Islet of Langerhans (tissue), 1 donor: ENCODE results near the gene CALML6.
"Not testable (repeated sequence)": the region's sequence is repeated elsewhere in the genome, so short reads cannot be mapped to it uniquely, and the experiment has no call there.

Experiments used
- FAIRE-seq: peaks from one replicate; lab custom pipeline; 2011; peaks lifted over from hg19 to GRCh38; lab: Jason Lieb, UNC

CALML6 gene

DNA sequence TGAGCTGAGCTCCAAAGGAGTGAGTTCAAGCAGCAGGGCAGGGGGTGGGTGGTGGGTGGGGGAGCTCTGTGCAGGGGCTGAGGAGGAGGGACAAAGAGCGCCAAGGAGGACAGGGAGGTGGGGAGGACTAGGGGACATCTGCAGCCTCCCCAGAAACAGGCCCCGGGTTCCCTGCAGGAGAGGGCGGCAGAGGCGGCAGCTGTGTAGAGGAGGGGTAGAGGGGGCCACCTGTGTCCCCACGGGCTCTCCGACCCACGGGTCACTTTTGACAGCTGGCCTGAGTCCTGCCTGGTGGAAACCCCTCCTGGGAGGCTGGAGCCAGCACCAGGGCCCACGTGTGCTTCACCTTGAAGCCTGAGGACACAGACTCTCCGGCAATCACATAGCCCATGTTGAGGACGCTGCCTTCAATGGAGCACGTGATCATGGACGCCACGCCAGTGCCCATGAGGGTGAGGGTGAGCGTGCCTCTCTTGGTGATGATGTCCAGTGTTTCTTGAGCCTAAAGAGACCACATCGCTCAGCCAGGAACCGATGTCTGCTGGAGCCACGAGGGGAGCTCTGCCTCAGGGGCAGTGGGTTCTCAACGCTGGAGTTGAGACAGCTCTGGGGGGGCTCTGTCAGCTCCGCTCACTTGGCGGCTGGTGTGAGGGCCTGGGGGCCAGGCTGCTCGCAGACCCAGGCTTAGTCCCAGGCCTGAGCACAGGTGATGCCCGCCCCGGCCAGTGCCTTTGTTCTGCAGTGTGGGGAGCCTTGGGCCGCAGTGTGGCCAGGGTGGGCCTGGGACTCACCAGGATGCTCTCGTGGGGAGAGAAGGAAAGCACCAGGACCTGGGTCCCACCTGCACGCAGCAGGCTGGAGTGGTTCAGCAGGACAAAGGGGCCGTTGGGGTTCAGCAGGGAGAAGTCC, 10.6 kb downstream of the CALML6 start:
- FAIRE-seq: no peak

DNA sequence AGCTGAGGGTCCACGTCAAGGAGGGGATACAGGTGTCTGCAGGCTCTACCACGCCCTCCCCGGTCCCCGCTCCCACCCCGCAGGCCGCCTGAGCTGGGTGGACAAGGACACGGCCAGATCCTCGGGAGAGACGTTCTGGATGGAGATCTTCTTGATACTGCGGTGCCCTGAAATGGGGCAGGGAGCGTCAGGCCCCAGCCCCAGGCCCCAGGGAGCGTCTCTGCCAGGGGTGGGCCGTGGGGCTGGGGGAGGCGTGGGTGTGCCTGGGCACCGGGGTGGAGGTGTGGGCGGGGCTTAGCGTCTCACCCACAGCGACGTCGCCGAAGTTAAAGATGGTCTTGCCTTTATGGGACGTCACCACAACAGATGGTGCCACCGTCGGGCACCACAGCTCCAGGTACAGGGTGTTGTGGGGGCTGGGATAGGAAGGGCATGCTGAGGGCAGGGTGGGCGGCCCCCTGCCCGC, 11.3 kb downstream of the CALML6 start:
- FAIRE-seq: no peak

DNA sequence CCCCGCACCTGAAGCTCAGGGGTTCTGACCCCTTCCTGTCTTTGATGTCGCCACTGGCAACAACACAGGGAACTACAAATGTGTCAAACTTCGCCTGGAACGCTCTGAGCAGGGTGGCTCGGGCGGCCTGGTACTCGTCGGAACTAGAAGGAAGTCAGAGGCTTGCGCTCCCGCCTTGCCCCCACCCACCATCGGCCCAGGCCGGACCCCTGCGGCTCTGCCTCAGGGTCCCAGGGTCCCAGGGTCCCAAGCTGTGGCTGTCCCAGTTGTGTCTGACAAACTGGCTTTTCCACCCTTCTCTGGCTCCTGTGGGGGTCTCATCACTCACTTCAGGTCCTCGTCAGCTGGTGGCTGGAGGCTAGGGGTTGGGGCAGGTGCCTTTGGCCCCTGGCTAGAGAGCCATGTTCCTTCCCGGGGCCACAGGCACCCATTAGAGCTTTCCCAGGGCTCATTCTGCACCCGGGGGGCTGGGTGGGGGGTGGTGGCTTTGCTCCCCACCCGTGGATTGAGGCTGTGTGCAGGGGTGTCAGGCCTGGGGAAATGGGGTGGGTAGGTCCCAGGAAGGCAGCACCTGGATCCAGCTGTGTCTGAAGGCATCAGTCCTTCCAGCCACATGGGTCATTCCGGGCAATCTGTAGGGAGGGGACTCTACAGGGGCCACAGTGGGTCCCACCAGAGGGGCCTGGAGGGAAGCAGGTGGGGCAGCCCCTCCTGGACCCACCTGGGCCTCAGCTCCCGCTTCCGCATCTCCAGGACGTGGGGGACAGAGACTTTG, 12.0 kb downstream of the CALML6 start:
- no peak for FAIRE-seq

DNA sequence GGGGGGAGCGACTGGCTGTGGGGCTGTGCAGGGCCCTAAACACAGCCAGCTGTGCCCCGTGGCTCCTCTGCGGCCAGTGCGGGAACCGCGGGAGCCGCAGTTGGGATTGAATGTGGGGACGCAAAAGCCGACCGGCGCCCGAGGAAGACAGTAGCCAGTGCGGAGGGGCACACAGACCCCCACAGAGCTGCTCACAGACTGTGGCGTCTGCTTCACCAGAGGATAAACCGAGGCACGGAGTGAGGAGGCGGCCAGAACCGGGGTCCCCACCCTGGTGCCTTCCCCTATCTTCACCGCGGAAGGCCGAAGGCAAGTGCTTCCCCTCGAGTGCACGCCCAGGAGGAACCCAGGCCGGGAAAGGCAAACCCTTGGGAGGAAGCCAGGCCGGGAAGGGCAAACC, 12.7 kb downstream of the CALML6 start:
- no peak for FAIRE-seq

DNA sequence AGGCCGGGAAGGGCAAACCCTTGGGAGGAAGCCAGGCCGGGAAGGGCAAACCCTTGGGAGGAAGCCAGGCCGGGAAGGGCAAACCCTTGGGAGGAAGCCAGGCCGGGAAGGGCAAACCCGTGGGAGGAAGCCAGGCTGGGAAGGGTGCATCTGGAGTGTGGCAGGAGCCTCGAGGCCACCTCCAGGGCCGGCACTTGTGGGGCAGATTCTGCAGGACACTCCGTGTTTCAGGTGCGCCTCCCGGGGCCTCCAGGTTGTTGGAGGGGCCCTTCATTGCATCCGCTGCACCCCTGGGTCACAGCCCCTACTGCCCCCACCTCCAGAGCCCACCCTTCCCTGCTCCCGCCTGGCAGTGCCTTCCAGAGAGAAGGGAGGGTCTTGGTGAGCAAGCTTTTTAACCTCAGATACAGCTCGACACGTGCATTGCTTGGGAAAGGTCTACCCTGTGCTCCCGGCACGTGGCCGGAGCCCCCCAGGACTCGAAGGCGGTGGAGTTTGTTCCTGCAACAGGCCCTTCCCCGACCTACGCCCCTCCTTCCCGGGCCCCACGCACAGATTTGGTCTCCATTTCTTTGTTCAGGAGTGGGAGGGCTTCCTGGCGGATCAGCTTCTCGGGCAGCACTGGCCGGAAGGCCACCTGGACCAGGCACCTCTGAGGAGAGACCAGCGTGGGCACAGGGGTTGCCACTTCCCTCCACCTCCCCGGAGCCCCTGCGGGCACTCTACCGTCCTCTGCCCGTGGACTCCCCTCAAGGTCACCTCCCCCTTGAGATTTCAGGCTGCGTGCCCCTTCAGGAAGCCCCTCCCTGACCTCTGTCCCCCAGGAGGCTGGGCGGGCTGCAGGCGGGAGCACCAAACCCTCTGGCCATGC, 13.4 kb downstream of the CALML6 start:
- FAIRE-seq: no peak

DNA sequence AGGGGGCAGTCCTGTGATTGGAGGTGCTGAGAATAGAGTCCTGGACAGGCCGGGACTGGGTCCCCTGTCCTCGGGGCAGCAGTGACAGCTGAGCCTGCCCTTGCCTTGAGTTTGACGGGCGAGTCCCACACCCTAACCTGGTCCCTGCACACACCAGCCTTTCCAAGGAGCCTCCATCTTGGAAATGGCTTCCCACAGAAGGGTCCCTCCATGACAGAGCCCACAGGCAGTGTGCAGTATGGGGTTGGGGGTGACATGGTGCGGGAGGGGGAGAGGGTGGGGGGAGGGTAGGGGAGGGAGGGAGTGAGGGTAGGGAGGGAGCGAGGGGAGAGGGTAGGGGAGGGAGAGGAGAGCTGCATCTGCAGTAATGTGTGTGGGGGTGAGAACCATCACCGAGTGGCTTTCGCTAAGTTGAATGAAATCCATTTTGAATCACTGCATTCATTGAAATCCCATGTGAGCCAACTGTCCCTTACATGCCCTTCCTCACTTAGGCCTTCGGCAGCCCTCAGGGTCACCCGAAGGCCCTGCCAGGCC, 14.1 kb downstream of the CALML6 start:
- no peak for FAIRE-seq

DNA sequence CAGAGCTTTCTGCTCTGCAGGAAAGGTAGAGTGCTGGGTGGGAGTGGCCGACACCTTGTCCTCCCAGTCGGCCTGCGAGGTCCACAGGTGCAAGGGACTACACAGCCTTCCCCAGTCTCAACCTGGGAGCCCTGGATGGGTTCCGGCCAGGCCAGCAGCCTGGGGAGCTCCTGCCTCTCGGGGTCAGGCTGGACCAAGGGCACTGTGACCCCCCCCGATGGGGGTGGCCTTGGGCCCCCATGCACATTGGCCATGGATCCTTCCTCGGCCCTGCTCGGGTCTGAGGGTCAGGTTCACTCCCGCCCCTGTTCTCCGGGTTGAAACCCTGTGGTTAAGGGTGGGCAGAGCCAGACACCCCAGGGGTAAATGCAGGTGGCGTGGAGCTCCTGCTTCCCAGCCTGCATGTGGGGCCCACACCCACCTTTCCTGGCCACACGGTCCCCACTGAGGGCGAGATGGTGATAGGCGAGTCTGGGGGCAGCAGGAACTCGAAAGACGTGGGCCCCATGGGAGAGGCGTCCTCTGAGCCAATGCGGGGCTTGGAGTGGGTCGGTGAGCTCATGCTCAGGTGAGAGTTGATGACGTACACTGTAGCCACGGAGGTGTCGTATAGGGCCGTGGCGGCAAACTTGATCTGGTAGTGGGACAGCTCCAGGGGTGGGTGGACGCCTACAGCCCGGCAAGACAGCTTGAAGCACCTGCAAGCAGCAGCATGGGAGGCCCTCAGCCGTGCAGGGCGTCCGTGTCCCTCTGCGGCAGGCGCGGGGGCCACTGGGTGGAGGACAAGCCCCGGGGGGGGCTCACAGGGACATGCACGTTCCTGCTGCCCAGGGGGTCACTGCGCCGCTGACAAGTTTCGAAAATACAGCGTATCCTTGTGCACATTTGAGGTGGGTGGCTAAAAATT, 14.8 kb downstream of the CALML6 start:
- no peak for FAIRE-seq

DNA sequence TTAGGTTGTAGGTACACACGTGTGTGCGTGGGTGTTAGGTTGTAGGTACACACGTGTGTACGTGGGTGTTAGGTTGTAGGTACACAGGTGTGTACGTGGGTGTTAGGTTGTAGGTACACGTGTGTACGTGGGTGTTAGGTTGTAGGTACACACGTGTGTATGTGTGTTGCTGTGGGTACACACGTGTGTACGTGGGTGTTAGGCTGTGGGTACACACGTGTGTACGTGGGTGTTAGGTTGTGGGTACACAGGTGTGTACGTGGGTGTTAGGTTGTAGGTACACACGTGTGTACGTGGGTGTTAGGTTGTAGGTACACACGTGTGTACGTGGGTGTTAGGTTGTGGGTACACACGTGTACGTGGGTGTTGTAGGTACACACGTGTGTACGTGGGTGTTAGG, 19.8 kb downstream of the CALML6 start:
- not testable (repeated sequence) for FAIRE-seq

DNA sequence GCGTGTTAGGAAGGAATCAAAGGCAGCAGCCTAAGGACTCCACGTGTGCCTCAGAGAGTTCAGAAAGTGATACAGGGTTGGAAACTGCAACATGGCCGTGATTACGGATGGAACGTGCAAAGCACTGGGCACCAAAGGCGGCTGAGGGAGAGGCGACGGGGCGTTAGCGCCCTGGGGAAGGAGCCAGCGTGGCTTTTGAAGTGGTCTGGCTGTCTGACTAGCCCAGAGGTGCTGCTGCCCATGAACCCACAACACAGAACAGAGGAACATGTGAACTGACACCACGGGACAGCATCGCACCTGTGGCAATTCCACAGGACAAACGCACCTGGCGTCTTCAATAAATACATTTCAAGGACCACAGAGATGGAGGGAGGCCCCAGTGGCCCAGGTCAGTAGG, 22.0 kb downstream of the CALML6 start:
- FAIRE-seq: no peak

DNA sequence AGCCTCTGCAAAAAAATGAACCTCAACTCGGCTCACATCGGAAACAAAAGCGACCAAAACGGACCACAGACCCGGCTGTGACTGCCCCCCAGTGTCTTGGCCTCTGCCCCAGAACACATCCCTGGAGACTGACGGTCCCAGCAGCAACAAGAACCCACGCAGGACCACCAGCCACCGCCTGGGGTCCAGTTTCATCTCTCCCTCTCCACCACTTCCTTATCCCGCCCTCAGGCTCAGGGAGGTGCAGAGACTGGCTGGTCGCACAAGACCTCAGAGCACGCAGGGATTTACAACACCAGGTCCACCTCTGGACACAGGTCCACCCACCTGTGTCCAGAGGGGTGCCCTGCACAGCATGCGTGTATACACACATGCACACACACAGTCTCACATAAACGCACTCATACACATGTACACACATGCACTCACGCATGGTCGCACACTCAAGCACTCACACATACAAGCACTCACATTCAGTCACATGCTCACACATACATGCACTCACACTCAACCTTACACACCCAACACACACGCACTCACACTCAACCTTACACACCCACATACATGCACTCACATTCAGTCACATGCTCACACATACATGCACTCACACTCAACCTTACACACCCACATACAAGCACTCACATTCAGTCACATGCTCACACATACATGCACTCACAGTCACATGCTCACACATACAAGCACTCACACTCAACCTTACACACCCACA, 22.7 kb downstream of the CALML6 start:
- FAIRE-seq: no peak

DNA sequence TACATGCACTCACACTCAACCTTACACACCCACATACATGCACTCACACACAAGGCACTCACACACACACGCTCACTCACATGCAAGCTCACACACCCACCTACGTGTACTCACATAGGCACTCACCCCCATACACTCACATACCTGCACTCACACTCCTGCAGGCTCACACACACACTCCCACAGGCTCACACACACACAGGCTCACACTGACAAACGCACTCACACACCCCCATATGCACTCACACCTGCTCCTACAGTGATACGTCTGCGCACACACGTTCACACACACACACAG, 23.2 kb downstream of the CALML6 start:
- no peak for FAIRE-seq

DNA sequence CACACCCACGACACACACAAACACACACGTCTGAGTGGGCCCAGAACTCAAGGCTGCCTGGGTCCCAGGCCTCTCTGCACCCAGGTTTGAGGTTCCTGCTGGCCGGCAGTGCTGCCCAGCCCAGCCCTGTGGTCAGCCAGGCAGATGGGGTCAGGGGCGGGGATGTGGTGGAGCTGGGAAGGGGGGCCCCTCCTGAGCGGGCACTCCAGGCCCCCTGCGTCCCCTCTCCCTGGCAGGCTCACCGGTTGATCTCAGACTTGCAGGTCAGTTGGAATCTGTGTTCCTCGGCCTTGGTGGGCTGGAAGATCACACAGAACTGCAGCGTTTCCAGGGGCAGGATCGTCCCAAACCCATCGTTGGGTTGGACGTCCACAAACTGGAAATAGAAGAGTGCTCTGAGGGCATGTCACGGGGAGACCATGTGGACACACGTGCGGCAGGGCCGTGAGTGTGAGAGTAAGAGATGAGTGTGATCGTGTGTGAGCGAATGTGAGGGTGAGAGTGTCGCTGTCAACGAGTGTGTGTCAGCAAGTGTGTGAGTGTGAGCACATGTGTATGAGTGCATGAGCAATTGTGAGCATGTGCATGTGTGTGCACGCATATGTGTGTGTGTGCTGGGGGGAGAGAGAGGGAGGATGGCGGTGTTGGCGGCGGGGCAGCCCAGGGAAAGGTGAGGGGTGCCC, 23.7 kb downstream of the CALML6 start:
- no peak for FAIRE-seq

DNA sequence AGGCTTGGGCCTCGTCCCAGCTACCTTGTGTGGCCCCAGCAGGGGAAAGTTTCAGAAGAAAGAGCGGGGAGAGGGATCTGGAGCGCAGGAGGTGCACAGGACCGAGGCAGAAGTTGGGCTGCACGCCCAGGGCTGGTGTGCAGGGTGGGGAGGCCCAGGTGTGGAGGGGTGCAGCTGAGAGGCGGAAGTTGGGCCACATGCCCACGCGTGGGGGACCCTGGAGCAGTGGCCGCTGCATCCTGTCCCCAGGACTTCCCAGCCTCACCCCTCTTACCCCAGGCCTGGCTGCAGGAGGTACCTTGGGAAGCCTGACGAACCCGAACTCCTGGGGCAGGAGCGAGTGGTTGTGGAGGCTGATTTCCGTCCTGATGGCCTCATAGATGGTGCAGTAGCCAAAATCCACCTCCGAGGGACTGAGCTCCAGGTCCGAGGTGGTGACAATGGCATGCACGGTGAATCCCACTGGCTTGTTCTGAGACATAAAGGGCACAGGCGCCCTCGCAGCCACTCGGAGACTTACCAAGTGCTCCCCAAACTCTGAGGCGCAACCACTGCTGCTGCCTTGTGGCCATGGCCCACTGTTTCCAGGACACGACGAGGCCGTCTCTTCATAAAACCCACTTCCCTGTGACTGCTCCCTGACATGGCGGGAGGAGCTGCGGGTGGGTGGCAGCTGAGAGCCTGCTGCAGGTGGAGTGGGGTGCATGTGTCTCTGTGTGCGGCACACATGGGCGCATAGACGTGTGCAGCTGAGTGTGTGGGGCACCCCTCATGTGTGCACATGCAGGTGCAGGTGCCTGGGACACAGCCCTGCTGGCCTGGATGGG, 24.4 kb downstream of the CALML6 start:
- no peak for FAIRE-seq

DNA sequence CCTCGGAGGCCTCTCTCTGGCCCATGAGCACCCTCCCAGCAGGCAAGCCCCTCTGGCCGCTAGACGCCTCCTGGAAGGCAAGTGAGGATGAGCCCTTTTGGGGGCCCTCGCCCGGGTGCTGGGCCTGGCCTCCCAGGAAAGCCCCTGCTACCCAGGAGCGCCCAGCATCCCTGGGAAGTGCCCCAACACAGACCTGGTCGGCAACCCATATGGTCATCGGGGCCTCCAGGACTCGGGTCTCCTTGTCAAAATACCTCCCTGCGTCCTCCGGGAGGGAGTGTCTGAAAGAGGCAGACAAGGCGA, 25.0 kb downstream of the CALML6 start:
- FAIRE-seq: no peak

DNA sequence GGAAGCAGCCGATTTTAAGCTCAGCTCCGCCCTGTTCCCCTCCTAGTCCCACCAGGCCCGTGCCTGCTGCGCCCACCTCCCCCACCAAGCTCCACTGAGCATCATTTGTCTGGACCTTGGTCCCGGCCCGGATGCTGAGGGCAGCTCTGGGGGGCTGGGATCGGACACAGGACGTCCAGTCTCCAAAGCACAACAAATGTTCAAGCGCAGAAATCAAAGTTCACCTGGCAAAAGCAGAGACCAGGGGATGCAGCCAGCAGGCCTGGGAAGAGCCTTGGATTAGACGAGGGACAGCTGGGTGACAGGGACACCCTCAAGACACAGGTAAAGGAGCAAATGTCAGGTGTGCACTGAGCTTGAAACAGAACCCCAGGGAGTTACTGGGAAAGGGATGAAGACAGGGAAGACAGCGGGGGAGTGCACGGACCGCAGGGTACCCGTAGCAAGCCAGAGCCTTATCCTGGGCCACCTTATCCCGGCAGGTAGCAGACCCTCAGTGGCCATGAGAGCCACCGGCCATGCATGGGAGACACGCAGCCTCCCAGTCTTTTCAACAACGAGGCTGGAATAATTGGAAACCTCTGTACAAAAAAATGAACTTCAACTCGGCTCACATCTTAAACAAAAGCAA, 26.3 kb downstream of the CALML6 start:
- no peak for FAIRE-seq

DNA sequence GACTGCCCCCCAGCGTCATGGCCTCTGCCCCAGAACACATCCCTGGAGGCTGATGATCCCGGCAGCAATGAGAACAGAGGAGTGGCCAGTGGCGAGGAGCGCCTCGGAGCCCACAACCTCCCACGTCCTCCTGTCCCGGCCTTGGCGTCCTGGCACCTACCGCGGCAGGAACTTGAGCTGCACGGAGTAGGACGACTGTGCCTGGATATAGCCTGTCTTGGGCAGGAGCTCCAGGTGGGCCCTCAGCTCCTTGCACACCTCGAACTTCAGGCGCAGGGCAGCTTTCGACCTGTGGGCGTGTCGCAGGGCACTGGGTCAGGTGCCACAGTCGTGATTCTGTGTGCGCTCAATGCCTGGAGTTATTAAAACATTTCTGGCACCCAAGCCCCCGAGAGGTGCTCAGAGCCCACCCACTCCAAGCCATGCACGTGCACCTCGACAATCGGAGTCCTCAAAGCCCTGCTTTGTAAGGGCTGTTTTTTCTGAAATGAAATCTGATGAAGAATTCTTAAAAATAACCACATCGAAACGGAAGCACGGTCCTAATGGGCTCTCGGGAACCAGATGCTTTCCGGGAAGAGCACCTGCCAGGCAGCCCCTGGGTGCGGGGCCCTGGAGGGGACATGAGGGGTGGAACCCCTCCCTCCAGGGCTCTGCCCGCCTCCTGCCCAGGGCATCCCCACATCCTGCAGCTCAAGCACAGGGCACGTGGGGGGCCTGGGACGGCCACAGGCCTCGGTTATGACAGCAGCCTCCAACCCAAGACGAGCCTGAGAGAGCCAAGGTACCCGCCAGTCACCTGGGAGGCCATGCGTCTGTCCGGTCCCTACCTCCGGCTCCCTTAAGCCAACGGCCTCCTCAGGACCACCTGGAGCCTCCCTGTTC, 27.1 kb downstream of the CALML6 start:
- no peak for FAIRE-seq

DNA sequence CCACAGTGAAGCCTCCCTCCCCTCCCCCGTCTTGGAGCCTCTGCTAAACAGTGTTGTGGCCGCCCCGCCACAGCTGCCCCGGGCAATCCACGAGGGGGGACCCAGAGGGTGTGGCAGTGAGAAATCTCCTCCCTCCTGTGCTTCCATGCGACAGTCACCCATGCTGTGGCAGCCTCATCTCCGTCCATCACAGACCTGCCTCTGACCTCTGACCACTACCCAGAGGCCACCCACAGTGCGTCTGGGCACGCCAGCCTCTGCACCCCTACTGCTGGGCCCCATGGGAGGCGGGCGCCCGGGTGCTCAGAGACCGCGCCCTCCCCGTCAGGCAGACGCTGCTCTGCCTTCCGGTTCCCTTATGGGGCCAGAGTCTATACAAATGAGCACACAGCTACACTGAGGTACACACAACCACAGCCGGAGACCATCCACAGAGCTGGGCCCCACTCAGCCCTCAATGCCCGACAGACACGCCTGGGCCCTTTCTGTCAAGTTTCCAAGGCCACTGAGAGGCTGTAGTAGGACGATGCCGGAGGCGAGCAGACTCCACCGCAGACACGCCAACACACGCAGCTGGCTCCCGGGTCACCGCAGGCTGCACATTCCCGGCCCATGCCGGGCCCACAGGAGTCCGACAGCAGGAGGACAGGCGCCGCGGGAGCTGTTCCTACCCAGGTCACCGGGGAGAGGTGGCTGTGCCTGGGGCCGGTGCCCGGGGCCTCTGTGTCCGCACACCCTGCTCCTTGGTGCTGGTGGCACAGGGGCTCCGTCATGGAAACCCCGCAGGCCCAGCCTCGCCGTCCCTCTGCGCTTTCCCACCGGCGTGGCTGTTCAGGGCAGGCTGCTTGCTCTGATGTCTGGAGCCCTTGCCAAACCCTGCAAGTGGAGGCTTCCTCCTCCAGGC, 27.9 kb downstream of the CALML6 start:
- FAIRE-seq: no peak
